PC-9 (cell line): ENCODE measurements around the gene RNASE12. TPM values are rescaled to one million over a fixed set of nuclear protein-coding genes. Genes with fewer than 3 reads are reported as not detected.
A peak's percentile ranks its signal among the peaks of the same experiment; 100 is the strongest.

Experiments used
- BruUV-seq: library from RNA; stranded (reverse); fragments of 400-500 nt; replicated peaks from 2 replicates; lab custom pipeline; 2021; lab: Mats Ljungman, UMichigan
- CTCF ChIA-PET: fragments of 300-600 bp; sonication (Branson Sonifier 250); formaldehyde crosslinking; loops from one replicate; lab custom pipeline; 2022; ENCODE audit warnings: antibody characterized with exemption; lab: Charles Lee
- POLR2A ChIA-PET: fragments of 300-600 bp; sonication (Branson Sonifier 250); formaldehyde crosslinking; loops from one replicate; lab custom pipeline; 2022; ENCODE audit warnings: antibody characterized with exemption; ENCODE audit not compliant: unreplicated experiment; lab: Charles Lee
- DNase-seq, 2 experiments: peaks; one replicate each; pipeline versions ENCODE4 v3.0.0 to v3.0.0-alpha.2; 2015 to 2022; ENCODE audit warnings: mixed read lengths in 1 of 2
- H2AFZ ChIP-seq: fragments of 200-600 bp; sonication (generic); 2 replicates; pipeline ENCODE4 v1.8.1; 2017; ENCODE audit warnings: antibody characterized with exemption
- H3F3A ChIP-seq: fragments of 200-600 bp; sonication (generic); 2 replicates; pipeline ENCODE4 v1.8.1; 2017; ENCODE audit warnings: antibody characterized with exemption, mild to moderate bottlenecking, low read depth; ENCODE audit not compliant: insufficient read depth
- H3K27ac ChIP-seq: fragments of 200-600 bp; sonication (generic); 2 replicates; pipeline ENCODE4 v1.6.1; 2016; ENCODE audit warnings: mixed run types
- H3K27me3 ChIP-seq: fragments of 200-600 bp; sonication (generic); 2 replicates; pipeline ENCODE4 v1.6.1; 2016; ENCODE audit warnings: low read depth, mixed run types; ENCODE audit not compliant: insufficient read depth
- H3K36me3 ChIP-seq: fragments of 200-600 bp; sonication (generic); 2 replicates; pipeline ENCODE4 v1.6.1; 2016; ENCODE audit warnings: low read depth, mixed run types
- H3K4me1 ChIP-seq: fragments of 200-600 bp; sonication (generic); replicated peaks from 2 replicates; pipeline ENCODE4 v1.6.1; 2016; ENCODE audit warnings: mixed run types; ENCODE audit not compliant: insufficient read depth
- H3K4me2 ChIP-seq: fragments of 200-600 bp; sonication (generic); 2 replicates; pipeline ENCODE4 v1.6.1; 2017; ENCODE audit warnings: mixed run types
- H3K4me3 ChIP-seq: fragments of 200-600 bp; sonication (generic); 2 replicates; pipeline ENCODE4 v1.6.1; 2016; ENCODE audit warnings: mixed run types
- H3K79me2 ChIP-seq: fragments of 200-600 bp; sonication (generic); 2 replicates; pipeline ENCODE4 v1.6.1; 2017; ENCODE audit warnings: low read depth, mixed run types
- H3K9me2 ChIP-seq: fragments of 200-600 bp; sonication (generic); 2 replicates; pipeline ENCODE4 v1.8.1; 2017; ENCODE audit warnings: mild to moderate bottlenecking; ENCODE audit not compliant: insufficient read depth
- H3K9me3 ChIP-seq: fragments of 200-600 bp; sonication (generic); 2 replicates; pipeline ENCODE4 v1.8.1; 2016; ENCODE audit warnings: low read depth; ENCODE audit not compliant: insufficient read depth
- H4K20me1 ChIP-seq: fragments of 200-600 bp; sonication (generic); 2 replicates; pipeline ENCODE4 v1.8.1; 2017; ENCODE audit not compliant: insufficient read depth
- CTCF ChIP-seq: fragments of 200-600 bp; sonication (generic); conservative IDR thresholded peaks from 2 replicates; pipeline ENCODE4 v1.6.1; 2017; ENCODE audit warnings: mixed run types, antibody characterized with exemption, mild to moderate bottlenecking, moderate library complexity
- EZH2 ChIP-seq: fragments of 200-600 bp; sonication (generic); IDR thresholded peaks from 2 replicates; pipeline ENCODE4 v1.8.0; 2017; ENCODE audit warnings: antibody characterized with exemption, low read depth
- intact Hi-C: fragments of 100-400 bp; cut with micrococcal nuclease; formaldehyde crosslinking; loops from one replicate; pipeline ENCODE4 v1.10.0; 2022; ENCODE audit not compliant: unreplicated experiment
- total RNA-seq: library from RNA; stranded (reverse); gene quantifications from 2 replicates; pipeline ENCODE4 v1.2.3, GENCODE V29; 2021

Gene RNASE12
- total RNA-seq, 1 experiment from 2014 or later: not detected

GRCh38 chr14:20631880-20632389 lies 40.8 kb upstream of the RNASE12 start:
- Histone ChIP-seq H3K4me3 (peak overlapping the region; percentile 81), H2AFZ (peak overlapping the region; percentile 65), H3K27me3 (no peaks in the 10 kb centered on the region), H3K36me3 (no peaks in the 10 kb centered on the region), H3K4me1 (no peaks in the 10 kb centered on the region), H3K4me2 (peak overlapping the region; percentile 97), H3F3A (peaks cover 35% of the 10 kb centered on the region), H3K79me2 (no peaks in the 10 kb centered on the region), H3K9me3 (no peaks in the 10 kb centered on the region), H3K9me2 (no peaks in the 10 kb centered on the region), H3K27ac (no peak overlapping the region), H4K20me1 (no peaks in the 10 kb centered on the region)
- ChIA-PET POLR2A (no interaction called here), CTCF (no interaction called here)
- TF ChIP-seq CTCF: no peak
- no peak for TF ChIP-seq EZH2
- no TSS peak for BruUV-seq
- peak; percentile 54 to 60 for DNase-seq
- intact Hi-C loops: loop anchor here (2.0 to 5.0 kb wide), 3 partner anchors 31 to 365 kb away; partner anchors contain the start of gene SLC39A2

- Histone ChIP-seq H3K36me3 (no peaks in the 10 kb centered on the region), H2AFZ (peak overlapping the region; percentile 65), H4K20me1 (no peaks in the 10 kb centered on the region), H3K4me2 (peak overlapping the region; percentile 97), H3K27ac (0 out of 2 replicates have a peak overlapping the region, but pooled peaks have one; percentile 2), H3K4me1 (no peaks in the 10 kb centered on the region), H3K79me2 (no peaks in the 10 kb centered on the region), H3K4me3 (peak overlapping the region; percentile 81), H3K9me3 (no peaks in the 10 kb centered on the region), H3K9me2 (no peaks in the 10 kb centered on the region), H3K27me3 (no peaks in the 10 kb centered on the region), H3F3A (peaks cover 37% of the 10 kb centered on the region)
- no peak for TF ChIP-seq CTCF
- no peak for TF ChIP-seq EZH2
- ChIA-PET CTCF (no interaction called here), POLR2A (no interaction called here)
- intact Hi-C loops: loop anchor here (5.0 kb wide), 1 partner anchor 366 kb away; the partner anchor contains the start of gene SLC39A2
- no TSS peak for BruUV-seq
- peak; percentile 46 to 54 for DNase-seq
Measured at GRCh38 chr14:20631023-20631879, 40.1 kb upstream of the RNASE12 start.

- Histone ChIP-seq H3K27ac (0 out of 2 replicates have a peak overlapping the region, but pooled peaks have one; percentile 2), H3F3A (peaks cover 45% of the 10 kb centered on the region), H3K9me3 (no peaks in the 10 kb centered on the region), H3K4me2 (peak overlapping the region; percentile 97), H3K79me2 (no peaks in the 10 kb centered on the region), H3K4me3 (peak overlapping the region; percentile 81), H3K9me2 (no peaks in the 10 kb centered on the region), H3K27me3 (no peaks in the 10 kb centered on the region), H3K36me3 (no peaks in the 10 kb centered on the region), H2AFZ (peak overlapping the region; percentile 58; the same call in 1 of the 2 replicates), H4K20me1 (no peaks in the 10 kb centered on the region), H3K4me1 (no peaks in the 10 kb centered on the region)
- BruUV-seq: no TSS peak
- no peak for TF ChIP-seq CTCF
- TF ChIP-seq EZH2: no peak
- intact Hi-C loops: loop anchor here (5.0 kb wide), 1 partner anchor 367 kb away; the partner anchor contains the start of gene SLC39A2
- ChIA-PET CTCF (no interaction called here), POLR2A (no interaction called here)
- DNase-seq: peak; percentile 21 to 55
Measured at GRCh38 chr14:20630340-20631022, 39.3 kb upstream of the RNASE12 start.
